HCT116 (cell line): ENCODE results near the gene FCRL3. TPM values are rescaled to one million over a fixed set of nuclear protein-coding genes. Genes with fewer than 3 reads are reported as not detected.

Experiments
- ATAC-seq: fragments of 200-7000 bp; cut with Tn5 transposase; 2 replicates; pipeline ENCODE4 v1.9.1; 2020; ENCODE audit warnings: mild to moderate bottlenecking, moderate library complexity
- BruUV-seq: library from RNA; stranded (reverse); fragments of 400-500 nt; replicated peaks from 2 replicates; lab custom pipeline; 2021; lab: Mats Ljungman, UMichigan
- CTCF ChIA-PET: fragments of 300-600 bp; sonication (Branson Sonifier 250); formaldehyde crosslinking; loops from one replicate; lab custom pipeline; 2021; ENCODE audit warnings: antibody characterized with exemption; lab: Charles Lee
- POLR2A ChIA-PET: fragments of 300-600, 350-600 bp; sonication (Branson Sonifier 250); formaldehyde crosslinking; loops from one replicate; lab custom pipeline; 2021; ENCODE audit warnings: antibody characterized with exemption; lab: Charles Lee
- RAD21 ChIA-PET, 2 experiments: fragments of 300-600 bp; sonication (Branson Sonifier 250); formaldehyde crosslinking; loops; one replicate each; lab custom pipeline; 2023; ENCODE audit warnings: low total read pairs in 2 of 2; ENCODE audit not compliant: uncharacterized antibody in 2 of 2, unreplicated experiment in 2 of 2, low non-redundant PET in 1 of 2; lab: Charles Lee
- DNase-seq: peaks from one replicate; pipeline ENCODE4 v3.0.0-alpha.2; 2010; ENCODE audit warnings: low read depth, low spot score
- H2AFZ ChIP-seq: fragments of 200-600 bp; shearing (Covaris generic), sonication (generic); 2 replicates; pipeline ENCODE4 v1.6.1; 2017; ENCODE audit warnings: low read depth, mixed run types, mixed read lengths, antibody characterized with exemption, low read length; ENCODE audit not compliant: poor library complexity, severe bottlenecking
- H3K27ac ChIP-seq: 2 replicates; pipeline ENCODE4 v1.5.1; 2012; ENCODE audit warnings: low read depth, low read length
- H3K27me3 ChIP-seq: fragments of 200-600 bp; sonication (generic); 2 replicates; pipeline ENCODE4 v1.6.1; 2016; ENCODE audit warnings: mixed run types, low read length, mixed read lengths; ENCODE audit not compliant: insufficient read depth
- H3K36me3 ChIP-seq, 2 experiments: fragments of 200-500 bp in 1 of 2; fragments of 200-600 bp in 1 of 2; sonication (Bioruptor generic) in 1 of 2; sonication (generic) in 1 of 2; 2 replicates each; pipeline versions ENCODE4 v1.5.1 to v1.6.1; 2014 to 2016; ENCODE audit warnings: low read length in 2 of 2, inconsistent platforms in 1 of 2, mixed read lengths in 1 of 2, mixed run types in 1 of 2; ENCODE audit not compliant: insufficient read depth in 2 of 2, control insufficient read depth in 1 of 2
- H3K4me1 ChIP-seq, 2 experiments: fragments of 200-600 bp in 1 of 2; sonication (generic) in 1 of 2; 2 replicates each; pipeline versions ENCODE4 v1.5.1 to v1.6.1; 2012 to 2017; ENCODE audit warnings: low read length in 2 of 2, inconsistent platforms in 1 of 2, mild to moderate bottlenecking in 1 of 2, mixed read lengths in 1 of 2, mixed run types in 1 of 2, moderate library complexity in 1 of 2; ENCODE audit not compliant: insufficient read depth in 2 of 2, control insufficient read depth in 1 of 2
- H3K4me2 ChIP-seq: fragments of 200-600 bp; sonication (generic); 2 replicates; pipeline ENCODE4 v1.6.1; 2017; ENCODE audit warnings: mixed run types, low read length, mixed read lengths
- H3K4me3 ChIP-seq, 2 experiments: fragments of 200-600 bp in 1 of 2; sonication (generic) in 1 of 2; replicated peaks in 1 of 2; 2 replicates each; pipeline ENCODE4 v1.5.1; 2011 to 2016; ENCODE audit warnings: low read length in 2 of 2, control low read depth in 1 of 2, low read depth in 1 of 2, mild to moderate bottlenecking in 1 of 2, mixed read lengths in 1 of 2, mixed run types in 1 of 2
- H3K79me2 ChIP-seq: fragments of 200-600 bp; sonication (generic); 2 replicates; pipeline ENCODE4 v1.6.1; 2017; ENCODE audit warnings: mild to moderate bottlenecking, mixed run types, low read length, moderate library complexity, mixed read lengths; ENCODE audit not compliant: insufficient read depth
- H3K9ac ChIP-seq: fragments of 200-600 bp; sonication (generic); 2 replicates; pipeline ENCODE4 v1.6.1; 2016; ENCODE audit warnings: low read length, mixed read lengths
- H3K9me2 ChIP-seq: fragments of 200-600 bp; sonication (generic), shearing (Covaris generic); 2 replicates; pipeline ENCODE4 v1.6.1; 2017; ENCODE audit warnings: mixed run types, mild to moderate bottlenecking, moderate library complexity; ENCODE audit not compliant: insufficient read depth
- H3K9me3 ChIP-seq, 2 experiments: fragments of 200-500 bp in 1 of 2; fragments of 200-600 bp in 1 of 2; sonication (Bioruptor generic) in 1 of 2; sonication (generic) in 1 of 2; 2 replicates each; pipeline ENCODE4 v1.6.1; 2014 to 2017; ENCODE audit warnings: low read length in 2 of 2, mixed read lengths in 2 of 2, inconsistent platforms in 1 of 2, low read depth in 1 of 2, mild to moderate bottlenecking in 1 of 2, mixed run types in 1 of 2, moderate library complexity in 1 of 2; ENCODE audit not compliant: control insufficient read depth in 1 of 2, insufficient read depth in 1 of 2
- H4K20me1 ChIP-seq: fragments of 200-600 bp; sonication (generic), shearing (Covaris generic); 2 replicates; pipeline ENCODE4 v1.6.1; 2017; ENCODE audit warnings: mixed run types, mild to moderate bottlenecking, moderate library complexity; ENCODE audit not compliant: insufficient read depth
- ATF3 ChIP-seq: IDR thresholded peaks from 2 replicates; pipeline ENCODE4 v1.6.1; 2012
- CBX3 ChIP-seq: IDR thresholded peaks from 2 replicates; pipeline ENCODE4 v1.6.1; 2012; ENCODE audit warnings: low read depth
- CTCF ChIP-seq, 3 experiments: fragments of 200-600 bp in 1 of 3; sonication (generic) in 1 of 3; IDR thresholded peaks in 2 of 3; conservative IDR thresholded peaks in 1 of 3; 2 replicates each; pipeline ENCODE4 v1.5.1; 2012 to 2017; ENCODE audit warnings: low read depth in 2 of 3, low read length in 2 of 3, antibody characterized with exemption in 1 of 3, borderline replicate concordance in 1 of 3, control low read depth in 1 of 3, mild to moderate bottlenecking in 1 of 3, mixed read lengths in 1 of 3, mixed run types in 1 of 3, moderate library complexity in 1 of 3; ENCODE audit not compliant: insufficient read depth in 1 of 3
- EZH2 ChIP-seq: fragments of 200-600 bp; sonication (generic); IDR thresholded peaks from 2 replicates; pipeline ENCODE4 v1.6.1; 2017; ENCODE audit warnings: antibody characterized with exemption, mixed run types
- EZH2phosphoT487 ChIP-seq: fragments of 200-600 bp; IDR thresholded peaks from 2 replicates; pipeline ENCODE4 v1.6.1; 2018; ENCODE audit warnings: antibody characterized with exemption, borderline replicate concordance
- POLR2A ChIP-seq: IDR thresholded peaks from 2 replicates; pipeline ENCODE4 v1.7.0; 2011; ENCODE audit warnings: borderline replicate concordance; ENCODE audit not compliant: insufficient read depth, insufficient read length; ENCODE audit errors: extremely low read depth
- POLR2AphosphoS5 ChIP-seq: IDR thresholded peaks from 2 replicates; pipeline ENCODE4 v1.6.1; 2011; ENCODE audit warnings: mild to moderate bottlenecking, low read depth, low read length, moderate library complexity
- RAD21 ChIP-seq: IDR thresholded peaks from 2 replicates; pipeline ENCODE4 v1.6.1; 2012; ENCODE audit warnings: low read depth, mild to moderate bottlenecking
- REST ChIP-seq: IDR thresholded peaks from 2 replicates; pipeline ENCODE4 v1.6.1; 2012; ENCODE audit warnings: low read depth
- SP1 ChIP-seq: IDR thresholded peaks from 2 replicates; pipeline ENCODE4 v1.6.1; 2012; ENCODE audit warnings: low read depth
- TCF7L2 ChIP-seq: IDR thresholded peaks from 2 replicates; pipeline ENCODE4 v1.7.0; 2011; ENCODE audit warnings: borderline replicate concordance, inconsistent platforms; ENCODE audit not compliant: insufficient read depth, insufficient read length; ENCODE audit errors: extremely low read depth
- YY1 ChIP-seq: IDR thresholded peaks from 2 replicates; pipeline ENCODE4 v1.6.1; 2011; ENCODE audit warnings: low read length, low read depth, moderate library complexity, mild to moderate bottlenecking; ENCODE audit not compliant: insufficient replicate concordance; ENCODE audit errors: extremely low read depth
- ZBTB33 ChIP-seq: IDR thresholded peaks from 2 replicates; pipeline ENCODE4 v1.6.1; 2011; ENCODE audit warnings: mild to moderate bottlenecking, low read length, moderate library complexity; ENCODE audit not compliant: insufficient replicate concordance; ENCODE audit errors: extremely low read depth
- ZFX ChIP-seq: fragments of 450-650 bp; IDR thresholded peaks from 2 replicates; pipeline ENCODE4 v1.6.1; 2017
- ZNF274 ChIP-seq: fragments of 200-500 bp; sonication (Bioruptor generic); IDR thresholded peaks from 2 replicates; pipeline ENCODE4 v1.6.1; 2014; ENCODE audit warnings: mild to moderate bottlenecking, low read depth, low read length, inconsistent platforms
- intact Hi-C: fragments of 100-400 bp; cut with micrococcal nuclease; formaldehyde crosslinking; loops from 2 replicates; pipeline ENCODE4 v1.10.0; 2022
- total RNA-seq: library from RNA; stranded (reverse); gene quantifications from one replicate; pipeline ENCODE4 v1.2.1, GENCODE V29; 2021; ENCODE audit not compliant: unreplicated experiment

Gene FCRL3
- total RNA-seq, 1 experiment from 2014 or later, result not detected

- H2AFZ ChIP-seq, result no peak overlapping the region
- H3K4me1 ChIP-seq, result no peaks in the 10 kb centered on the region
- no TSS peak for BruUV-seq
- H3K36me3 ChIP-seq, result no peaks in the 10 kb centered on the region
- H3K9me2 ChIP-seq, result no peaks in the 10 kb centered on the region
- TF ChIP-seq SP1 (no peak), TCF7L2 (no peak), ATF3 (no peak), POLR2AphosphoS5 (no peak), YY1 (no peak), EZH2phosphoT487 (no peak), CTCF (IDR thresholded peaks at IDR 0.05 in 2 of 3, conservative IDR thresholded peaks at IDR 0.05 in 1 of 3; ENCODE audit: borderline replicate concordance in 1 of 3, insufficient read depth in 1 of 3, low read depth in 2 of 3, low read length in 2 of 3) (no peak), CBX3 (no peak), RAD21 (no peak), REST (no peak), EZH2 (no peak), ZFX (no peak), ZBTB33 (no peak), POLR2A (no peak), ZNF274 (no peak)
- TF ChIP-seq, all 23 proteins: peak for 0
- no peaks in the 10 kb centered on the region for H3K79me2 ChIP-seq
- H3K4me2 ChIP-seq, result no peak overlapping the region
- RAD21 ChIA-PET, result no interaction called here
- POLR2A ChIA-PET, result no interaction called here
- no peaks in the 10 kb centered on the region; the same call in 1 of the 2 replicates for H4K20me1 ChIP-seq
- H3K9me3 ChIP-seq, result no peaks in the 10 kb centered on the region
- DNase-seq (no peak), ATAC-seq (no peak)
- intact Hi-C loops, result no loop called here
- no peak overlapping the region for H3K4me3 ChIP-seq
- CTCF ChIA-PET, result no interaction called here
- H3K27me3 ChIP-seq, result peaks cover 42% of the 10 kb centered on the region
- no peak overlapping the region for H3K9ac ChIP-seq
- no peak overlapping the region for H3K27ac ChIP-seq
Observed at GRCh38 chr1:157648317-157648716, 52.3 kb downstream of the FCRL3 start.
